ENCODE data around the gene FARP1. TPM values are rescaled to one million over a fixed set of nuclear protein-coding genes. Genes with fewer than 3 reads are reported as not detected.

Gene FARP1
- total RNA-seq, 1 donor from 2014 or later: 9.8 TPM

DNA sequence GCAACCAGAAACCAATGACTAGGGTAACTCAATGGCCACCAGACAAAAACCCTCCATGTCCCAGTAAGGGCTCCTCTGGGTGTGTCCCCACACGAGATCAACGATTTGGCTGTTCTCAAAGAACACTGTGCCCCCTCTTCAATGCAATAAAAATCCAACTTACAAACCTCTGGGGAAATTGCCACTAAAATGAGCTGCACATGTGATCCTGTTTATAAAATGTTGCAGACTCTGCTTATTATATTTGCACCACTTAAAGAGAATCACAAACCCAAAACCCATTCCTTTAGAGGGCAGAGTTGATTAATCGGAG, 353.5 kb downstream of the FARP1 start:
- no peak for DNase-seq (ENCODE audit: low read depth in 2 of 2)

DNA sequence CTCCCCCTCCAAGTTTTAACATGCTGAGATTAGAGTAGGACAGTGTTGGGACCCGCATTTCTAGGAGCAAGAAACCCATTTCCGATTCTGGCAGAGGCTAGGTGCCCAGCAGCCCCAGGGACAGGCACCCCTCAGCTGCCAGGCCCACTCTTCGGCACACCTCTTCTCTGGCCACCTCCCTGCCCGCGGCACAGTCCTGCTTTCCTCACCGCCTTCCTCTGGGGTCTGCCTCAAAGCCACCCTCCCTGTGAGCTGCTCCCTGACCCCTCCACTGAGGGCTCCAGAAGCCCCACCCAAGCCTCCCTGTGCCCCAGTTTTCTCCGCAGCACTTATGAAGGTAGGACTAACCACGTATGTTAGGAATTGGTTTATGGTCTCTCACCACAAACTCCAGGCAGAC, 354.1 kb downstream of the FARP1 start:
- DNase-seq (ENCODE audit: low read depth in 2 of 2): no peak

DNA sequence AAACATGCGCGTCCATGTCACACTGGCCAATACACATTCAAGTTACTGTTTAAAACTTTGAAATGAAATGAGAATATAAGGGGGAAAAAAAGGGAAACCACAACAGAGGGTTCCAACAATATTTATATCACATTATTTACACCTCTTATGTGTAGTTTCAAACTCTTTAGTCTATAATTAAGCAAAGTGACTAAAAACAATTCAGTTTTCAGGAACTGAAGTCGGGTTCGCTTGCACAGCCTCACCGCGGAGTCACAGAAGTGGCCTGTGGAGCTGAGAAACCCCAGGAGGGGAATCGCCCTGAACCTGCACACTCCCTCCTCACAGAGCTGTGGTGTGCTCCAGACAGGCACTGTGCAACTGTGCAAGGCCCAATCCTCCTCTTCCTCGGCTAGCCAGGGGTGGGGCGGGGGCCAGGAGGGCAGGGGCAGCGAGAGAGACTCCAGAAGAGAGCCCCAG, 358.1 kb downstream of the FARP1 start:
- DNase-seq (ENCODE audit: low read depth in 2 of 2): no peak

GRCh38 chr13:98503175-98504028, 360.5 kb downstream of the FARP1 start:
- DNase-seq (ENCODE audit: low read depth in 2 of 2): no peak

DNA sequence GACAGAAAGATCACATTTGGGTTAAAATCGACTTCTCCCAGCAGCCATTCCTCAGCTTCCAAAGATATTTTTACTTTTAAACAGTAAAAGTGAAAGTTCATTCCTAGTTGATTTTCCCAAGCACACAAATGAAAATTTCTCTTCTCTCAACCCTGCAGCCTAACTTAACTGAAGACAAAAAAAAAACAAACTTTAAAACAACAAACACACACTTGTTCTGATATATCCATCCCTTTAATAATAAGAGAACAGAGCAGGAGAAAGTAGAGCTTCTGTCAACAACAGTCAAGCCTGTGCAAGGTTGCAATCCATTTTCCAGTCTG, 361.1 kb downstream of the FARP1 start:
- no peak for DNase-seq (ENCODE audit: low read depth in 2 of 2)

- no peak for DNase-seq (ENCODE audit: low read depth in 2 of 2)
Observed at GRCh38 chr13:98504371-98504963, 361.6 kb downstream of the FARP1 start.

Other genes with a start within 250 kb of the FARP1 start
- 140 and 150 TPM in 2 replicates for gene IPO5, start 189.4 kb upstream of the FARP1 start, total RNA-seq
- not detected in 2 replicates for gene RNF113B, start 34.2 kb downstream of the FARP1 start, total RNA-seq